ENCODE data around the gene HCFC1R1.
A peak's percentile ranks its signal among the peaks of the same experiment; 100 is the strongest.

Gene HCFC1R1

DNA sequence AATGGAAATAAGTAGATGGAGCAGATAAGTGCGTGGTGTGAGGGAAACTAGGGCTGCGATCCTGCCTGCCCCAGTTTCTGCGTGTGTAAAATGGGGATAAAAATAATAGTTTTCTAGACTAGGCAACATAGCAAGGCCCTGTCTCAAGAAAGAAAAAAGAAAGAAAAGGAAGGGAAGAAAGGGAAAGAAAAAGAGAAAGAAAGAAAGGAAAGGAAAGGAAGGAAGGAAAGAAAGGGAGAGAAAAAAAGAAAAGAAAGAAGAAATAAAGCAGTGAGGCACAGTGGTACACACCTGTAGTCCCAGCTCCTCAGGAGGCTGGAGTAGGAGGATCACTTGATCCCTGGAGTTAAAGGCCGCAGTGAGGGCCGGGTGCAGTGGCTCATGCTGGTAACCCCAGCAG is 41.3 kb downstream of the HCFC1R1 start:
- TF ChIP-seq CTCF (conservative IDR thresholded peaks at IDR 0.05; ENCODE audit: low read depth, low read length), result no peak
- no peak for DNase-seq (ENCODE audit: low read depth)
- no peak overlapping the region for H3K4me3 ChIP-seq (ENCODE audit: low read depth, low read length)

- no peak for TF ChIP-seq CTCF (conservative IDR thresholded peaks at IDR 0.05; ENCODE audit: low read depth, low read length)
- no peak overlapping the region for H3K4me3 ChIP-seq (ENCODE audit: low read depth, low read length)
- DNase-seq (ENCODE audit: low read depth), result no peak
These were observed 41.9 kb downstream of the HCFC1R1 start for GRCh38 chr16:2981899-2982250.

DNA sequence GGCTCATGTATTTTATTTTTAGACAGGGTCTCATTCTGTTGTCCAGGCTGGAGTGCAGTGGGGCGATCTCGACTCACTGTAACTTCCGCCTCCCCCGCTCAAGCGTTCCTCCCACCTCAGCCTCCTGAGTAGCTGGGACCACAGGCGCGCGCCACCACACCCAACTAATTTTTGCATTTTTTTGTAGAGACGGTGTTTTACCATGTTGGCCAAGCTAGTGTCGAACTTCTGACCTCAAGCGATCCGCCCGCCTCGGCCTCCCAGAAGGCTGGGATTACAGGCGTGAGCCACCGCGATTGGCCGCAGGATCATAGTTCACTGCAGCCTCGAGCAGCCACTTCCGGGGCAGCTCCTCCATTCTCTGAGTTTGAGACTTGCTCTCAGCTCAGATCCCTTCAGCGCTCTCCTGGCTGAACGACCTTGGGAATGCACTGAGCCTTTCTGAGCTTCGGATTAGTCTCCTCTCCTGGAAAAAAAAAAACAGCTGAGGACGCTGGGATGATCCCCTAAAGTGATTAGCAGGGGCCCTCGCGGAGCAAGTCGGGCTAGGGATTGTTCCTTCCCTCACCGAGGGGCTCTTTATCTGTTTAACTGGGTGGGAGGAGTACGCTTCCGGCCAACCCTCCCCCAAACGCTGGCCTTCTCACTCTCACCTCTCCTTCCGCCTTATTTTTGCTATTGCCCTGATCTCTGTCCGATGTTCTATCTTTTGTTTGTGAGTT is 42.4 kb downstream of the HCFC1R1 start:
- DNase-seq (ENCODE audit: low read depth), result peak; percentile 11
- no peak for TF ChIP-seq CTCF (conservative IDR thresholded peaks at IDR 0.05; ENCODE audit: low read depth, low read length)
- no peak overlapping the region for H3K4me3 ChIP-seq (ENCODE audit: low read depth, low read length)

- H3K4me3 ChIP-seq (ENCODE audit: low read depth, low read length), result peak within 1 kb of the TSS; percentile 85
- DNase-seq (ENCODE audit: low read depth), result peak; percentile 83
- no peak for TF ChIP-seq CTCF (conservative IDR thresholded peaks at IDR 0.05; ENCODE audit: low read depth, low read length)
These were observed 43.2 kb downstream of the HCFC1R1 start, which contains the start of gene PKMYT1 for GRCh38 chr16:2980227-2981176. Gene PKMYT1, minus strand, starts transcription at chr16:2980446. Its CDS starts 789 bp downstream, at chr16:2979657.

- peak overlapping the region; percentile 85 for H3K4me3 ChIP-seq (ENCODE audit: low read depth, low read length)
- DNase-seq (ENCODE audit: low read depth), result peak; percentile 10
- TF ChIP-seq CTCF (conservative IDR thresholded peaks at IDR 0.05; ENCODE audit: low read depth, low read length), result no peak
These were observed 44.0 kb downstream of the HCFC1R1 start for GRCh38 chr16:2979669-2980226.

- no peak for DNase-seq (ENCODE audit: low read depth)
- no peak overlapping the region for H3K4me3 ChIP-seq (ENCODE audit: low read depth, low read length)
- TF ChIP-seq CTCF (conservative IDR thresholded peaks at IDR 0.05; ENCODE audit: low read depth, low read length), result no peak
These were observed 46.3 kb downstream of the HCFC1R1 start for GRCh38 chr16:2977440-2977839.

All from choroid plexus epithelial cell (primary cell).